HG03342 (cell line): ENCODE measurements around the gene PLAAT4.

ENCODE experiments used
- ATAC-seq: cut with Tn5 transposase; IDR thresholded peaks from one replicate; pipeline ENCODE4 v1.9.1; 2021; ENCODE audit warnings: mild to moderate bottlenecking, moderate library complexity; ENCODE audit not compliant: unreplicated experiment

PLAAT4 gene

DNA sequence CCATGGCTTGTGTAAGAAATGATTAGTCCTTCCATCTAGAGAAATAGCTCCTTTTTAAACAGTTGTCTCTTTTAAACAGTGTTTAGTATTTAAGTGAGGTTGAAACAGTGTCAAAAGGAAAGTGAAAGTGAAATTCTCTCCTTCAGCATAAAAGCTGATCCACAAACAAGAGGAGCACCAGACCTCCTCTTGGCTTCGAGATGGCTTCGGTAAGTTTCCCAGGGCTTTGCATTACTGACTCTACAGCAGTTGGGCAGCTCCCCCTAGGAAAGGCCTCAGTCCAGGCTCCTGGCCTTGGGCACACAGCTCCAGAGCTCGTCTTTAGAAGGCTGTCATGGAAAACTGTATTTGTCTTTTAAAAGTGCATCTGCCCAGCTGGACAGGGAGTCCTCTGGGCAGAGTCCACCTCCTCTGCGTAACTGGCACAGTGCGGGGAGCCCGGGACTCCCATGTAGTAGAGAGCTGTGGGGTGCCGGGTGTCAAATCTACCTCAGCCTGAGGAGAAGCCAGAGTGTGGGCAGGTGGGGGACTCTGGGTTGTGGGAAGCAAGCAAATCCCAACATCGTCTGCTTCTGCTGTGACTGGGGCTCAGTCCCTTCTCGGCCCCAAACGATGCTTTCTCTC is at the start of gene PLAAT4:
Gene PLAAT4 (plus strand): TSS at position 140 of the 624 bp plus-strand sequence. CDS start 61 bp downstream, at position 201.
- ATAC-seq, result no peak

- ATAC-seq, result no peak
Observed at GRCh38 chr11:63488789-63489188, 47.8 kb upstream of the PLAAT4 start.

- no peak for ATAC-seq
Observed at GRCh38 chr11:63489879-63490278, 46.7 kb upstream of the PLAAT4 start.

GRCh38 chr11:63490551-63491239 is 45.9 kb upstream of the PLAAT4 start, which contains the start of gene PLAAT5:
TSS of gene PLAAT5 (minus strand) at chr11:63491167. CDS start at chr11:63491034, 133 bp downstream.
- no peak for ATAC-seq

GRCh38 chr11:63491240-63491587 is 45.4 kb upstream of the PLAAT4 start:
- ATAC-seq, result no peak

DNA sequence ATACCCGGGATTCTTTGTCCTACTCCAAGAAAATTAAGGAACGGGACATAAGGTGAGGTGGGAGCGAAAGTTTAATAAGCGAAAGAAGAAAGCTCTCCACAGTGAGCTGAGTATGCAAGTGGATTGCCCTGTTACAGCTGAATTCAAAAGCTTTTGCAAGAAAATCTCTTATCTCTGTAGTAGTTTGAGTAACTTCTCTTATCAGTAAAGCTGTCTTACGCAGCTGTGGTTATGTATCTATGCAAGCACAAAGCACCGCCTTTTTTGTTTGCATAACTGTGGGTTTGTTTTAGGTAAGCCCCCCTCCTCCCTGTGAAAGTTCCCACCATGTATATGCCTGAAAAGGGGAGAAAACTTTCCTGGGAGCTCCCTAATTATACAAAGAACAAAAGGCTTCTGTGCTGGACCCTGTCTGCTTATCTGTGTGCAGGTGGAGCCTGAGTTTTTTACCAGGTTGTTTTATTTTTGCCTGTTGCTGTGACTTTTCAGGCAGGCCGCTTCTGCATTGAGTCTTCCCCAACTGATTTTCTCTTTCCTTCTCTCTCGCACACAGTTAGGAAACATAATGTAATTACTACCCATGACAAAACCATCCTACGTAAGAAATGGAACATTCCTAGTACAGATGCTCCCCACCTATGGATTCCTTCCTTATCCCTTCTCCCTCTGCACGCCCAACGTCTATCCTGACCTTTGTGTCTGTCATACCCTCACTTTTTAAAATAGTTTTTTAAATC is 44.8 kb upstream of the PLAAT4 start:
- ATAC-seq, result no peak

DNA sequence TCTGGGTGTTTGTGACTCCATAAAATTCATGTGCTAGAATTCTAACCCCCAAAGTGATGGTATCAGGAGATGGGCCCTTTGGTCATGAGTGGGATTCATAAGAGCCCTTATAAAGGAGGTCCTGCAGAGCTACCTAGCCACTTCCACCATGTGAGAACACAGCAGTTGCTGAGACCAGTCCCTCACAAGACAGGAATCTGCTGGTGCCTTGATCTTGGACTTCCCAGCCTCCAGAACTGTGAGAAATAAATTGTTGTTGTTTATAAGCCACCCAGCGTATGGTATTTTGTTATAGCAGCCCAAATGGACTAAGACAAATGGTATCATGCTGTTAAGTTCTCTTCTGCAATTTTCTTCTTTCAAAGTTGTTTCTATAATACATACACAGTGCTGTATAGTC is 44.2 kb upstream of the PLAAT4 start:
- ATAC-seq, result no peak

DNA sequence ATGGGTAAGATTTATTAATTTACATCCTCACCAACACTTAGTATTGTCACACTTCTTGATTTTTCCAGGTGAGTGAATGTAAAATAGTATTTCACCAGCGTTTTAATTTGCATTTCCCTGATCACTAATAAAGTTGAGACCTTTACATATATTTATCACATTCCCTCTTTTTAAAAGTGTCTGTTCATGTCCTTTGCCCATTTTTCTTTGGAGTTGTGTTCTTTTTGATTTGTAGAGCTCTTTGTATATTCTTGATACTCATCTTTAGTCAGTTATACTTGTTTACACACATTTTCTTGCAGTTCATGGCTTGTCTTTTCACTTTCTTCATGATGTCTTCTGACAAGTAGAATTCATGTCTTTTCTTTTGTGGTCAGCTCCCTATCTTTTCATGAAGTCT is 43.5 kb upstream of the PLAAT4 start:
- no peak for ATAC-seq

DNA sequence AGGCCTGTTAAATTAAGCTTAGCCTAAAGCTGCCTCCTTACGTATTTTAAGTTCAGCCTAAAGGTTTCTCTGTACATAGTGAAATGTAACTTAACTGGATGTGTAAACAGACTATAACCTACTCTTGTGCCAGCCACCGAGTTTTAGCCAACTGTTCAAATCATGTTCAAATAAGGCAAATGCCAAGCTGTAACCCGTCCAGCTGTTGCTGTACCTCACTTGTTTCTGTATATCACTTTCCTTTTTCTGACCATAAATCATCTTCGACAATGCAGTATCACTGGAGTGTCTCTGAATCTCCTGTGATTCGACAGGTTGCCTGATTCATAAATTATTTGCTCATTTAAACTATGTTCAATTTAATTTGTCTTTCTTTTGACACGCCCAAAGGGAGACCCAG is 41.6 kb upstream of the PLAAT4 start:
- ATAC-seq, result no peak

DNA sequence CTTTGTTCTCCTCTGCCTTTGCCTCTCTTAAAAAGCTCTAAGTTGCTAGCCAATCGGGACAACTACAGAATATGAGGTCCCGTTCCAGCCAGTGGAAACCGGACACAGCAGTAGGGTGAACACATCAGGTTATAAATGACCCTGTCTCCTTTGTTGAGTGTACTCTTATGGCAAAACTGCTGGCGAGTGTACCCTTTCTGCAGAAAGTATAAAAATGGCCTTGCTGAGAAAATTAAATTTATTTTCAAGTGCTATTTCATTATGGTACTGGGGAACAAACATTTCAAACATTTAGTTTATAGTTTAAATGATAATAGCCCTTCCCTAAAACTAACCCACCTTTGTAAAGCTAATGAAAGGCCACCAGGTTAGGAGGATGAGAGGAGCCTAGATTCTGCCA is 36.7 kb upstream of the PLAAT4 start:
- ATAC-seq, result no peak

GRCh38 chr11:63501236-63501635 is 35.4 kb upstream of the PLAAT4 start:
- ATAC-seq, result no peak

GRCh38 chr11:63502252-63502820 is 34.3 kb upstream of the PLAAT4 start:
- ATAC-seq, result no peak

GRCh38 chr11:63503492-63503891 is 33.1 kb upstream of the PLAAT4 start:
- ATAC-seq, result no peak

GRCh38 chr11:63504054-63504453 is 32.6 kb upstream of the PLAAT4 start:
- no peak for ATAC-seq

GRCh38 chr11:63504933-63505586 is 31.5 kb upstream of the PLAAT4 start:
- ATAC-seq, result no peak

DNA sequence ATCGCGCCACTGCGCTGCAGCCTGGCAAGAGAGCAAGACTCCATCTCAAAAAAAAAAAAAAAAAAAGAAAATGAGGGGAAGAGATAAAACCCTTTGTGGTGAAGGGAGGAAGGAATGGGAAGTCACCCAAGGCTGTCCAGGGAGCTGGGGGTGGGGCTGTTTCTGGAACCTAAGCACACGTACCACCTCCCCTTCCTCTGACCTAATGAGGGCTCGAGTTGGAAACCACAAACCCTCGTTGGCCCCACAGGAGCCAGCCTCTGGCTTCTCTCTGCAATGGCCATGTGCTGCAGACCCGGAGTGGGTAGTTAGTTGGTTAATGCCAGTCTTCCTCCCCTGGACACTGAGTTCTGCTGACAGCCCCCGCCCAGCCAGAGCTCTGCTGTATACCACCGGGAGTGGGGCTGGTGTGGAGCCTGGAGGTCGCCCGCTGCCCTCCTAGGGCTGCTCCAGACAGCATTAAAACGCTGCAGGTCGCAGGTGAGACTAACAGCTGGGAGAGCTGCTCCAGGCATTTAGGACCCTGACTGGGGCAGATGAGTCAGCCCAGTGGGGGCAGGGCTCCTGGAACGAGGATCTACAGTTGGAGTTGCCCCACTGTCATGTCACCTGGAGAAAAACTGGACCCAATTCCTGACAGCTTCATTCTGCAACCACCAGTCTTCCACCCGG is 30.6 kb upstream of the PLAAT4 start, which contains the start of gene LGALS12:
Gene LGALS12 (plus strand): TSS at position 228 of the 672 bp plus-strand sequence. CDS start 375 bp downstream, at position 603.
- no peak for ATAC-seq

DNA sequence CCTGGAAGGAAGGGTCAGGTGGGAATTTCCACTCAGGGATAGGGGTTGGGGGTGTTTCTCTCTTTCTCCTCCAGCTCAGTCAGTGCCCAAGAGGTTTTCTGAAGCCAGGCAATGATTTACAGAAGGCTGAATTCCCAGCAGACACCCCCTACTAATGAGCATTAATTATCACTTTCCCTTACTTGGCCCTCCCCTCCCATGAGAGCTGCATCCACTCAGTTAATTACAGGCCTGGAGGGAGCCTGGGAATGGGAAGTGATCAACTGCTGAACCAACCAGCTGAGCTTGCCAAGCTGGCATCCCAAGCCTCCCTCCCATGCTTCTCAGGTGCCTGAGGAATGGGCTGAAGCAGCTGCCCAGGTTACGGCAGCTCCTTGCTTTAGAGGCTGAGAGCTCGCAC is 29.7 kb upstream of the PLAAT4 start:
- ATAC-seq, result no peak

DNA sequence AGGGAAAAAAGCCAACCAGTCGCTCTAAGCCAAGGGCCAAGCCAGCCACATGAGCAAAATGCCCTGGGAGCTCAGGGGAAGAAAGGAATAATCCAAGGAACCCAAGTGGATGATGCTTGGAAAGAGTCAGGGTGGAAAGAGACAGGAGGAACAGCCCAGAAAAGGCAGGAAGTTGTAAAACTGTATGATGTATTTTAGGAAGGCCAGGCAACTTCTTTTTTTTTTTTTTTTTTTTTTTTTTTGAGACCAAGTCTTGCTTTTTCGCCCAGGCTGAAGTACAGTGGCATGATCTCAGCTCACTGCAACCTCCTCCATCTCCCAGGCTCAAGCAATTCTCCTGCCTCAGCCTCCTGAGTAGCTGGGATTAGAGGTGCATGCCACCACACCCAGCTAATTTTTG is 29.1 kb upstream of the PLAAT4 start:
- ATAC-seq, result no peak

DNA sequence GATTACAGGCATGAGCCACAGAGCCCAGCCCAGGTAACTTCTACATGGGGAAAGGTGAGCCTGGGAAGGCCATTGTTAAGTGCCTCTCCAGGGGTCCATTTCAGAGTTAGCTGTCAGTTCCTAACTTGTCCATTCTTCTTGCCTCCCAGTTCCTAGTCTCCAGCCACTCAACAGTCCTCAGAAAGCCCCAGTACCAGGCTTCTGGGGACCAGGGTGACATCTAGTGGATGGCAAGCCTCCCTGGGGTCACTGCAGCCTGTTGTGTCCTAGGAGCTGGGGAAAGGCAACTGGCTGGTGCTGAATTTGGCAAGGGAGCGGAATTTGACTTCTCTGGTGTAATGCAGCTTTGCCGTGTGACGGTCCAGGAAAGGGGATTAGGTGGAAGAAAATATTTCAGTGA is 28.6 kb upstream of the PLAAT4 start:
- ATAC-seq, result no peak

GRCh38 chr11:63508745-63509144 is 27.9 kb upstream of the PLAAT4 start:
- ATAC-seq, result no peak
